Cortex of kidney (tissue), 1 donor: ENCODE data around the gene HIPK1.
"Not testable (repeated sequence)": the region's sequence is repeated elsewhere in the genome, so short reads cannot be mapped to it uniquely, and the experiment has no call there.

Experiments used
- DNase-seq: peaks from one replicate; lab custom pipeline; 2025; lab: John Stamatoyannopoulos, UW

HIPK1 gene

DNA sequence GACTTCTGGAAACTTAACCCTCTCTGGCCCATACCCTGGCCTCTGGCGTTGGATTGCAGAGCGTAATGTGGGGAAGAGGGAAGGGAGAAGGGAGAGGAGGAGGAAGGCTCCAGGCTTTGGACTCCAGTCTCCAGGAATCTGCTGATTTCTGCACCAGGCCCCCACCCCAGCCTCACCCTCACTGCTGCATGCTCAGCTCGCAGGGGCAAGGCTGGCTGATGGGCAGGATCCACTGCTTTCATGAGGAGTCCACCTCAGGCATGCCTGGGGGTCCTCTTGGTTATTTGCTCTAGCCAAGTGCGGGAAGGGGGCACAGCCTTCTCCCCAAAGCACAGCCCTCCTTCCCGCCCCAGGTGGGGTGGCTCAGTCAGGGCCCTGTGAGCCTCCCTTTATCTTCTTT, 53.8 kb downstream of the HIPK1 start:
- DNase-seq: no peak

DNA sequence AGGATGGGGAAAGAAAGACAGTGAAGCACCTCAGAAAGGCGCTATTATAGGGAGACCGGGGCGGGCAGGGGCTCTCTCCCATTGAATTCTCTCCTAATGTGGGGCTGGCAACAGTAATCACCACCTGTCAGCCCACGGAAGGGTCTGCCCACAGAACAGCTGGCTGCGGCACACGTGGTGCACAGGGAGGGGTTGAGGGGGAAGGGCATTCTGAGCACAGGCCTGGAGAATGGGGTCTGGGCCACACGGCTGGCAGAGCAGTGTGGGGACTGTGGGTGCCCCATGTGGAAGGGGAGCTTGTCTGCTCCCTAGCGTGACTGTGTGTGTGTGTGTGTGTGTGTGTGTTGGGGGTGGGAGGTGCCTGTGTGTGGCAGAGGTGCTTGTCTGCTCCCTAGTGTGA, 54.3 kb downstream of the HIPK1 start:
- no peak for DNase-seq

DNA sequence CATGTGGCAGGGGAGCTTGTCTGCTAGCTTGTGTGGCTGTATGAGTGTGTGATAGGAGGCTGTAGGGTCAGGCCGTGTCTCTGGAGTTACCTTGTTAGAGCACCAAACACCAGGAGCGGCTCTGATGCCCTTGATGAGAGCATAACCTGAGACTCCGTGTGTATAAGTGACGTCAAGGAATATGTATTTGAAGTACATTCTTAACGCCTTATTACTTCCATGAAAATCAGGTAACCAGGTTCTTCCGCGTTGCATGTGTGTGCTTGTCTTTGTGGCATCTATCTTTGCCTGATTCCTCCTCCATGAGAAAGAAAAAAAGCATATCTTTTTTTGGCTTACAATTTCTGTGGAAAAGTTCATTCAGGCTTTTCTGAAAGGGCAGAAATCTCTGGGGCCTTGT, 54.7 kb downstream of the HIPK1 start:
- DNase-seq: no peak

DNA sequence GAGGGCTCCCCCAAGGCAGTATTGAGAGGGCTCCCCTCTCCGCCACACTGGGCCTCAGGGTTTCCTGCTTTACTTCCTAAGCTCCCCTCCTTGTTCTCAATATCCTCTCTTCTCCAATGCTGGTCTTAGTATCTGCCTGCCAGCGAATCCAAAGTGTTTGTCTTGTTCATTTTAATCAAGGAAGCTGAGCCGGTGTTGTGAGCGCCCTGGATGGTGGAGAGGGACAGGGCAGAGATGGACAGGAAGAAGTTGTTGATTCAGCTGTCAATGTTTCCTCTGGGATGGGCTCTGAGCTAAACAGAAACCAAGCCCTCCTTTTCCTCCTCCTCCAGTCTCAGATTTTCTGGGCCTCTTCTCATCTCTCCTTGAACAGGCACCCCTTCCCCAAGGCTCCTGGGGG, 55.6 kb downstream of the HIPK1 start:
- DNase-seq: no peak

DNA sequence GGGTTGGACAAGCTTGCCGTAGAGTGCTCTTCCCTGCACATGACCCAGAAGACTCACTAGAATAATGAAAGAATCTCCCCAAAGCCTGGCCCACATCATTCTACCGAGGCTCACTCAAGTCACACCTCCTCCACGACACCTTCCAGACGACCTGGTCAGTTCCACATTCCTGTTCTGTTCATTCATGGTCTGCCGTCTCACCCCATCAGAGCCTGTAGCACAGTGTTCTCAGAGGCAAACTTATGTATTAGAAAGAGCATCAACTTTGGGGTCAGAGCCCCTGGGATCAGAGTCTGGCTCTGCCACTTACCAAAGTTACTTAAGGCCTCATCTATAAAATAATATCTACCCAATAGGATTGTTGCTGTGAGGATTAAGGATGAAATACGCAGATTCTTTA, 57.7 kb downstream of the HIPK1 start:
- no peak for DNase-seq

DNA sequence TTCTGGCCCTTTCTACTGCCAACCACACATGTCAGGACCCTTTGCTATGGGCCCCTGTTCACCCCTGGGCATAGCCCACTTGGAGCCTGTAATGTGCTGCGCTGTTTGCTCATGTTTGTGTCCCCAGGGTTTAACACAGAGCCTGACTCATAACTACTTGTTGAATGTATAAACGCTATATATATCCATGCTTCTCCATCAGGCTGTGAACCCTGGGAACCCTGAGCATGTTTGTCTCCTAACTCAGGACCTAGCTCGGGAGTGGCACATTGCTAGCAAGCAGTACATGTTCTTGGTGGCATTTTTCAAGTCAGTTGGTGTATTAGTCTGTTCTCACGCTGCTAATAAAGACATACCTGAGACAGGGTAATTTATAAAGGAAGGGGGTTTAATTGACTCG, 58.1 kb downstream of the HIPK1 start:
- DNase-seq: no peak

DNA sequence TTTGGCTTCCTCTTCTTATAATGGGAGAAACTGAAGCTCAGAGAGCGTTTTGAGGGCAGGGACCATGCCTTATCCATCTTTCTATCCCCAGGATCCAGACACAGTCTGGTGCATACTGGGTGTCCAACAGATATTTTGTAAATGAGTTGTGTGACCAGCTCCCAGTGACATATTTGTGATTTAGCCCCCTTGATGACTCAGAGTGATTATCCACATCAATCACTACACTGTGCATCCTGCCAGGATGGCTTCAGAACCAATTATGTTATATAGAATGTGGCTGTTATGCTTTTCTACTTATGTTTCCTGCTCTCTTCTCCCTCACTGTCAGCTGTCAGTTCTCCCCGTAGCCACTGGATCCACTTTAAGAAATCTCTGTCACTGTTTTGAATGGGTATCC, 61.4 kb downstream of the HIPK1 start:
- no peak for DNase-seq

DNA sequence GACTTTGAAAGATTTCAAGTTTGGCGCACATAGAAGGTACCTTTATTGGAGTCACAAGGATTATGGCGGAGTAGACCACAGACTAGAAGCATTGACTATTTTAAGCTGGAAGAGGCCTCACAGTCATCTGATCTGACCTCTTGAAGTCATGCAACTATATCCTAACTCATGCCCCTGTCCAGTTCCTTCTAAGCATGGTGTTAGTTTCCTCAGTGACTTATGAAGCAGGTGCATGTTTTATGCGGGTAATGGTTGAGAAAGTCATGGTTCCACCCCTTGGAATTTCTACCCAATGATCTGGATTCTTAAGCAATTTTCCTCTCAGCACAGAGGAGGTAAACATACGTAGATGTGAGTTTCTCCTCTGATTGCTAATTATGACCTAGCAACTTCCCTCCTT, 61.8 kb downstream of the HIPK1 start:
- no peak for DNase-seq

DNA sequence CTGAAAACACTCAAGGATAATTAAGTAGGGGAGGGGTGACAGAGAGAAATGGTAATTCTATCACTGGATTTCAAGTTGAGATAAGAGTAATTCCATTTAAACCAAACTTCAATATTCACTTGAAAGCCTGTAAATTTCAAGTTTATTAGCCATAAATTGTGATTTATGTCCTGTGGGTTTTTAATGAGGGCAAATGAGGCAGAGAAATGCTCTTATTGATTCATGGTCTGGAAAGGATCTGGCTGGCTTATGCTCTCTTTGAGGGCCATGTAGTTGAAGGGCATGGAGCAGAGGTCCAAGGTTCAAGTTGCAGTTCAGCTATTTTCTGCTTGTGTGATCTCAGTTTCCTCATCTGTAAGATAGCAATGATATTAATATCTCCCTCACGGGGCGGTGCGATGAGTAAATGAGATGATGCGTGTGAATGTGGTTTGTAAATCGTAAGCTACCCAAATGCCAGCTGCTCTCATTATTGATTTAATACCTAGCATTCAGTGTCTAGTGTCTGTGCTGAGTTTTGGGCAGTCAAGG, 62.4 kb downstream of the HIPK1 start:
- DNase-seq: no peak

DNA sequence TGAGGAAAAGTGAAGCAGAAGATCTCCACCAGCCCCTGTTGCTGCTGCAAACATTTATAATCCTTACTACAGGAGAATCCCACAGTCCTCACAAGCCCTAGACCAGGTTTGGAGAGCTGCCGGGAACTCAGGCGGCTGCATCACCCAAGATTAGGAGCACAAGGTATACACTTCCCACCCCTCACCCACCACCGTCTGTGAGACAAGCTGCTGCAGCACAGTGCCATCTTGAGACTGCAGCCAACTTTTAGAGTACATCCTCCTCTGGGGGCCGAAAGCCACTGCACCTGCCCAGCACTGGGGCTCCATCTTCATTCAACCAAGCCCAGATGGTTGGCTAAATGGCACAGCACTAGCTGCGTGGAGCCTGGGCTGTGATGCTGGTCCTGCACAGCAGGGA, 63.9 kb downstream of the HIPK1 start:
- no peak for DNase-seq

DNA sequence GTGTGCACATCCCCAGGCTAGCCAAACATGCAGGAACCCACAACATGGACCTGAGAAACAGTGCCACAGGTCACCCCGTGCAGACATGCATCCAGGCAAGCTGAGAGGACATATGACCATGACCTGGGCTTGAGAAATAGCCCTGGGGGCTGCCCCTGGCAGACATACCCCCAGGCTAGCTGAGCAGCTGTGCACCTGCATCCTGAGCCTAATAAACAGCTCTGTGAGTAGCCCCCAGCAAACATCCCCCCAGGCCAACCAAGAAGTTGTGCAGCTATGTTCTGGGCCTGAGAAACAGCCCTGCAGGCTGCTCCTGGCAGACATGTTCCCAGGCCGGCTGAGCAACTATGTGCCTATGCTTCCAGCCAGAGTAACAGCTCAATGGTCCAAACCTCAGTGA, 64.6 kb downstream of the HIPK1 start:
- no peak for DNase-seq

DNA sequence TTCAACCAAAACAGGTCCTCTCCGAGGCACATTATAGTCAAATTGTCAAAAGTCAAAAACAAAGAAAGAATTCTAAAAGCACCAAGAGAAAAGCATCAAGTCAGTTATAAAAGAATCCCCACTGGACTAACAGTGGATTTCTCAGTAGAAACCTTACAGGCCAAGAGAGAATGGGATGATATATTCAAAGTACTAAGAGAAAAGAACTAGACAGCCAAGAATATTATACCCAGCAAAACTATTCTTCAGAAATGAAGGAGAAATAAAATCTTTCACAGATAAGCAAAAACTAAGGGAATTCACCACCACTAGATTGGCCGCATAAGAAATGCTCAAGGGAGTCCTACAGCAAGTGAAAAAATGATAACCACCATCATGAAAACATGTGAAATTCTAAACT, 66.3 kb downstream of the HIPK1 start:
- no peak for DNase-seq

DNA sequence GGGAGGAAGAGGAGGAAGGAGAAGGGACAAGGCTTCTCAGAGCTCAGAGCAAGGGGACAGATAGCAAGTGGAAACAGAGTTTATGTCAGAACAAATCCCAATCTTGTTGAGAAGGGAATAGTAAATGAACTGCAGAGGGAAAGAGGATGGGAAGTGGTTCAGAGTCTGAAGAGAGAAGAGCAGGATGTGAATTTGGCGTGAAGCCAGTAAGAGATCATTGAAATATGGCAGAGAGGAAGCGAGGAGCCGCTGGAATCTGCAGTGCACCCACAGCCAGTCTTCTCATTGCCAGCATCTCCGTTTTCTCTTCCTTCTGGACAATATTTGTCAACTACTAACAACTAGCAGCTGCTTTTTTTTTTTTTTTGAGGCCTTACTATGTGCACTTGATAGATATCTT, 69.2 kb downstream of the HIPK1 start:
- no peak for DNase-seq

DNA sequence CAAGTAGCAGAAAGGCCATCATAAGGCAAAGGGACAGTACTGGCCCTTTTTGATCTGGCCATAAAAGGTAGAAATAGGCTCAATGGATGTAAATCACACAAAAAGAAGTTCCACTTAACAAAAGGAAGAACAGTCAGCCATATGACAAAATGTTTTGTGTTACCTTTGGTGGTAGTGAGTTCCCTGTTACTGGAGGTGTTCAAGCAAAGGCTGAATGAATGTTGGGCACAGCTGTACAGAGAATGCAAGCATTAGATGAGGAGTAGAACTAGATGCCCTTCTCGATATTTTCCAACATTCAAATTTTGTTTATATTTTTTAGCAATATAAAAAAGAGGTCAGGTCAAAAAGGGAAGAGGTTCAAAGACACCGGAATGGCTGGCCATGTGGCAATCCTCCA, 70.1 kb downstream of the HIPK1 start:
- DNase-seq: no peak

DNA sequence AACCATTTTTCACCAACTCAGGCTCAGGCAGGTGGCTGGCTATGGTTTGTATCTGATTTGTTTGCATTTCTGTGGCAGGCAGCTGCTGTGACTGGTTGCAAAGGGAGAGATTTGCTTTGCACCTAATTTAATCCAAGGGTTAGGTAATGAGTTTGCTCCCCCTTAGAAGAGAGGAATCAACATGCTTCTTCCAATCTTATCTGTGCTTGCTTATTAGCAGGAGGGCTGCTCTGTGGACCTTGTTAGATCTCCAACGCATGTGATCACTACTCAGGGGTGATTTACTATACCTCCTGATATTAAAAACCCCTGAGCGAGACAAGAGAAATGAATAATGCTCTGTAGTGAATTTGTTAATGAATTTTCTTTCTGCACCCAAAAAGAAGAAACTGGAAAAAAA, 70.7 kb downstream of the HIPK1 start:
- no peak for DNase-seq

DNA sequence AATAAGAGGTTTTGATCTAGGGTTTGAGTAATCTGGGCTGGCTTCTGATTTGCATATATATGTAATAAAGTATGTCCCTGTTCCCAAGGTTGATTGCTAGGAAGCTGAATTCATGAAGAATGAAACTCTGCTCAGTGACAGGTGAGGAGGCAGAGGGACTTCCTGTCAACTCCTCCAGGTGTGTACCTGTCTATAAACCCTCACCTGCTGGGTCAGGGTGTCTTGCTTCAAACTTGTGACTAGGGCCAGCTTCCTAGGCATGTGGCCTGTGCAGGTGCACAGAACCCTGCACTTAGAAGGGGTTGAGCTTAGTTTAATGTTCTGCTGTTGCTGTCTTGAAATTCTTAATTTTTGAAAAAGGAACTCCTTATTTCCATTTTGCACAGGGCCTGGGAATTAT, 71.3 kb downstream of the HIPK1 start:
- DNase-seq: no peak

DNA sequence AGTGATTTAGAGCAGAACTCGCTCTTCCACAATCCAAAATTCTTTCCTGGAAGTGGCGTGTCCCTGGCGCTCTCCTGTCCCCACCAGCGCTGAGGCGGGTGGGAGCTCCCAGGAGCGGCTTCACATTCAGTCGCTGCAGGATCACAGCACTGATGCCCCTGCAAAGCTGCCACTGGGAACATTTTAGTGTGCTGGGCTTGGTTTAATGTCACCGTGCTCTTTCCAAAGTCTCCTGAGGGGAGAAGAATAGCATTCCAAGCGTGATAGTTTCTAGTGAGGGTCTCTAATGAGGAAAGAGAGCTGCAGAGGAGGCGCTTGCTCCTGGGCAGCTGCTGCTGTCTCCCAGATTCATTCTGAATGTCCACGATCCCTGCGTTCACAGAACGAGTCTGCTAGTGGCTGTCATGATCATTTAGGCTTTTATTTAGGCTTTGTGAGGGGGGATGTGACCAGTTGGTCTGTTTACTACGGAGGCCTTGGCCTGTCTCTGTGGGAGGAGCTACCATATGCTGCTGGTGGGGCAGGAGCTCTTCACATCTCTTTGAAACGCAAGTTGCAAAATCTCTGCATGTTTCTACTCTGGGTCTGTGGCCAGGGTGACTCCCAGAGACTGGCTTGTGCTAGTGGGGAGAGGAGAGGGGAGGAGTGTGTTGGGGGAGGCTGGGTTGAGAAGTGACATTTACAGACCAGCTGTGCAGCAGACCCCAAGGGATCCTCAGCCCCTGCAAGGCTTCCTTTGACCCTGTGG, 73.5 kb downstream of the HIPK1 start:
- no peak for DNase-seq

DNA sequence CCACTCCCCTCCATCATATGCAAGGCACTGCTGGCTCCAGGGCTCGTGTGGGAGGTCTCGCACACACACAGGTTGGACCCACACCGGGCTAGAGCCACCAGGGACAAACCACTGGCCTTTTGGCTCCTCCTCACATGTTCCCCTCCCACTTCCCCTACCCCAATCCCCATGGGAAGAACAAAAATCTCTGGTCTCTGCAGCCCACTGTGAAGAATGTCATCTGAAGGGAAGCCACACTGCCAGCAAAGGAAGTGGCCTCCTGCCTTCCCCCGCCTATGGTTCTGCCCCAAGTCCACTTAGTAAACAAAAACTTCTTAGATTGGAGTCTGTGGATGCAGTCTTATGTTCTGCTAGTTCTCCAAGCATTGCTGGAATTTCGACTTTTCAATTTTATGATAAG, 74.3 kb downstream of the HIPK1 start:
- DNase-seq: no peak

DNA sequence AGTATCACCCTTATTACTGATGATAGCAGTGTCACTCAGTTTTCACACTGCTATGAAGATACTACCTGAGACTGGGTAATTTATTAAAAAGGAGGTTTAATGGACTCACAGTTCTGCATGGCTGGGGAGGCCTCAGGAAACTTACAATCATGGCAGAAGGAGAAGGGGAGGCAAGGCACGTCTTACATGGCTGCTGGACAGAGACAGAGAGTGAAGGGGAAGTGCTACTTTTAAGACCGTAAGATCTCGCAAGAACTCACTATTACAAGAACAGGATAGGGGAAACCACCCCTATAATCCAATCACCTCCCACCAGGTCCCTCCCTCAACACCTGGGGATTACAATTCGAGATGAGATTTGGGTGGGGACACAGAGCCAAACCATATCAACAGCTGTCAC, 77.7 kb downstream of the HIPK1 start:
- not testable (repeated sequence) for DNase-seq

DNA sequence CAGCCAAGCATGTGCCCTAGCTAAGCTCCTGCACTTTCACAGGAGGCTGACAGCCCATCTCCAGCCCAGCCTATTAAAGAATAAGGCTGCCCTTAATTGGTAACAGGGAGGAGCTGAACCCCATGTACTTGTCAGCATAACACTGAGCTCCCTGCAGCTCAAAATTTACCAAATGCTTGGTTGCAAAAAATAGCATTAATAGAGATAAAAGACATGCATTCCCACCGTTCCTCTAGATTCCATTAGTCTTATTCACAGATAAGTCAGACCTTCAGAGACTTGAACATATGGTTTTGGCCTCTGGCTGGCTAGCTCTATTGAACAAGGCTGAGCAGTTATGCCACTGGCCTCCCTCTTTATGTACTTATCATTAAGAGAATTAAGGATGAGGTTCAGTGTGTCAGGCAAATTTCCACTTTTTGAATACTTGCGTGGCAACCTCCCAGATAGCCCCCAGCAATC, 79.4 kb downstream of the HIPK1 start:
- DNase-seq: no peak

DNA sequence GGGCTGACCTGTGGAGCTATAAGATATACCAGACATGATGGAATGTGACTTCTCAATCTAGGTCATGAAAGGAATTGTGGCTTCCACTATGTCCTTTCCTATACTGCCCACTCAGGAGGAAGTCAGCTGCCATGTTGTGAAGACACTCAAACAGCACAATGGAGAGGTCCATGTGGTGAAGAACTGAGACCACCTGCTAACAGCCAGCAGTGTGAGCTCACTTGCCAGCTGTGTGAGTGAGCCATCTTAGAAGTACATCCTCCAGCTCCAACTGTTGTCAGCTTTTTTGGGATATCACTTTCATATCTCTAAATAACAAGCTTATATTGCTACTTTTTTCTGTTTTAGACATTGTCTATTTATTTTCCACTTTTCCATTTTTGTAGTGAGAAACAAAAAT, 79.9 kb downstream of the HIPK1 start:
- DNase-seq: no peak

DNA sequence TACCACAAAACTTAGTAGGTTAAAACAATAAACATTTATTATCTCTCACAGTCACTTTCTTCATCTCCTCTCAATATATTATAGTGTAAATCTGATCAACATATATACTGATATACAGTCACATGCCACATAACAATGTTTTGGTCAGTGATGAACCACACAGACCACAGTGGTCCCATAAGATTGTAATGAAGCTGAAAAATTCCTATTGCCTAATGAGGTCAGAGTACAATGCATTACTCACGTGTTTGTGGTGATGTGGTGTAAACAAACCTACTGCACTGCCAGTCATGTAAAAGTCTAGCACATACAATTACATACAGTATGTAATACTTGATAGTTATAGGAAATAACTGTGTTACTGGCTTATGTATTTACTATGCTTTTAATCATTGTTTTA, 80.3 kb downstream of the HIPK1 start:
- DNase-seq: no peak

DNA sequence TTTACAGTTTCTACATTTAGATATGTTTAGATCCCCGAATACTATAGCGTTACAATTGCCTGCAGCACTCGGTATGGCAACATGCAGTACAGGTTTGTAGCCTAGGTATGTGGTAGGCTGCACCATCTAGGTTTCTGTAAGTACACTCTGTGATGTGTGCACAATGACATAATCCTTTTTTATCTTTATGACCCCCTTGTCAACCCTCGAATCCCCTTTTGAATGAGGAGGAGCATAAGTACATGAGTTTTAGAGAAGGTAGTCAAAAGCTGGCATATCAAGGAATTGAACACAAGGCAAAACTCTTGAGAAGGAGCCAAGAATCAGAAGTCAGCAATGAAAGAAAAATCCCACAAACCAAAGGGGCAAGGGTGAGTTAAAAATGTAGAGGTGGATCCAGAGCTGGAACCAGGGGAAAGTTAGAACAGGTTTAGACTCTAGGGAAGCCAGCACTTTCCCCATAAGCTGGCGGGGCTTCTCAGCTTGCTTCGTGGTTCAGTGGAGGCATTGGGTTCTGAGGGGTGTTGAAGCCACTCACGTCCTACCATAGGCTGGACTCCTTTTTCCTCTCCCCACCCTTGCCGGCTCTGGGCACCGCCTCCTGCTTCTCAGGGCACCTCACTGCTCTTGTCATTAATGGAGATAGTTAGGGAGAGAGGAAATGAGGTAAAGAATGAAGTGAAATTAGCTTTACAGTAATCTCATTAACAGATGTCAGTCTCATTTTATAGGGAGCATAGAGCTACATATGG, 81.5 kb downstream of the HIPK1 start:
- DNase-seq: no peak

DNA sequence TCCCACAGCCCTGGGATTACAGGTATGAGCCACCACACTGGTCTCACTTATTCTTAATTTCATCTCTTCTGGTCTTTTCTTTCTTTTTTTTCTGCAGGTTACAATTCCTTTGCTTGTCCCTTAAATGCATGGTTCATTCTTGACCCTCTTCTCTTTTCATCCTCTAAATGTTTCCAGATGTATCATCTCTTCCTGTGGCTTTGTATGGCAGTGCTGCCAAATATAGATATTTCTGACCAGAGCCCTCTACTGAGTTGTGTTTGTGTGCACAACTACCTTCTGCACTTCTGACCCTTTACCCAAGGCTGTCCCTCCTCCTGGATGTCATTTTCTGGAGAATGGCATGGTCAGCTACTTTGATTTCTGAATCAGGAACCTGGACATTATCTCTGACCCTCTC, 82.7 kb downstream of the HIPK1 start:
- DNase-seq: no peak
